DOHH2 (cell line): ENCODE measurements around the gene GTF3C2.

Experiments
- H3F3A ChIP-seq: fragments of 200-600 bp; sonication (generic), shearing (Covaris generic); 2 replicates; pipeline ENCODE4 v1.6.0; 2016; ENCODE audit warnings: antibody characterized with exemption, mild to moderate bottlenecking; ENCODE audit not compliant: control insufficient read depth, insufficient read depth
- H3K27ac ChIP-seq: fragments of 200-600 bp; sonication (generic); 2 replicates; pipeline ENCODE4 v1.5.1; 2014; ENCODE audit warnings: low read depth, mild to moderate bottlenecking, low read length, moderate library complexity
- H3K27me3 ChIP-seq: fragments of 200-600 bp; sonication (generic); 2 replicates; pipeline ENCODE4 v1.6.1; 2014; ENCODE audit warnings: mild to moderate bottlenecking, low read length, mixed read lengths; ENCODE audit not compliant: control insufficient read depth
- H3K36me3 ChIP-seq: fragments of 200-600 bp; sonication (generic); 2 replicates; pipeline ENCODE4 v1.6.1; 2014; ENCODE audit warnings: mild to moderate bottlenecking, low read length, moderate library complexity, mixed read lengths; ENCODE audit not compliant: control insufficient read depth
- H3K4me1 ChIP-seq: fragments of 200-600 bp; sonication (generic); 2 replicates; pipeline ENCODE4 v1.6.1; 2014; ENCODE audit warnings: mild to moderate bottlenecking, low read length, mixed read lengths; ENCODE audit not compliant: control insufficient read depth
- H3K4me2 ChIP-seq: fragments of 200-600 bp; sonication (generic); 2 replicates; pipeline ENCODE4 v1.6.0; 2014; ENCODE audit warnings: mild to moderate bottlenecking, low read length, moderate library complexity
- H3K4me3 ChIP-seq: fragments of 200-600 bp; sonication (generic); 2 replicates; pipeline ENCODE4 v1.5.1; 2014; ENCODE audit warnings: mild to moderate bottlenecking, low read length, mixed read lengths
- H3K79me2 ChIP-seq: fragments of 200-600 bp; sonication (generic); 2 replicates; pipeline ENCODE4 v1.6.1; 2014; ENCODE audit warnings: mild to moderate bottlenecking, low read length, mixed read lengths; ENCODE audit not compliant: control insufficient read depth
- H3K9me2 ChIP-seq: fragments of 200-600 bp; sonication (generic); replicated peaks from 2 replicates; pipeline ENCODE4 v1.6.1; 2014; ENCODE audit warnings: mild to moderate bottlenecking, low read length, mixed read lengths; ENCODE audit not compliant: control insufficient read depth
- H3K9me3 ChIP-seq: fragments of 200-600 bp; sonication (generic); 2 replicates; pipeline ENCODE4 v1.6.1; 2014; ENCODE audit warnings: antibody characterized with exemption, low read length, mixed read lengths; ENCODE audit not compliant: control insufficient read depth, insufficient read depth
- H4K20me1 ChIP-seq: fragments of 200-600 bp; sonication (generic); 2 replicates; pipeline ENCODE4 v1.6.0; 2014; ENCODE audit warnings: low read depth, mild to moderate bottlenecking, antibody characterized with exemption, low read length, moderate library complexity; ENCODE audit not compliant: control insufficient read depth, insufficient read depth
- CTCF ChIP-seq: fragments of 200-600 bp; sonication (generic); IDR thresholded peaks from one replicate; pipeline ENCODE4 v1.5.1; 2014; ENCODE audit warnings: antibody characterized with exemption, mild to moderate bottlenecking, low read depth, low read length; ENCODE audit not compliant: poor library complexity, severe bottlenecking
- EZH2phosphoT487 ChIP-seq: fragments of 200-600 bp; sonication (generic); IDR thresholded peaks from 2 replicates; pipeline ENCODE4 v1.6.1; 2017; ENCODE audit warnings: borderline replicate concordance, mild to moderate bottlenecking, antibody characterized with exemption, low read length, moderate library complexity, mixed read lengths

GTF3C2 gene

GRCh38 chr2:27380626-27381545, 24.3 kb upstream of the GTF3C2 start, which contains the start of gene ZNF513:
Gene ZNF513 (minus strand): TSS chr2:27380734. CDS start chr2:27380526, 208 bp downstream.
- Histone ChIP-seq H3K27me3 (no peaks in the 10 kb centered on the region), H3K4me1 (peaks cover 23% of the 10 kb centered on the region), H3F3A (peaks cover 28% of the 10 kb centered on the region), H3K9me3 (no peaks in the 10 kb centered on the region), H3K27ac (peak within 1 kb of the TSS; percentile 66), H3K4me3 (peak within 1 kb of the TSS; percentile 81), H4K20me1 (no peaks in the 10 kb centered on the region), H3K4me2 (peak within 1 kb of the TSS; percentile 86), H3K36me3 (peaks cover 86% of the 10 kb centered on the region), H3K9me2 (no peaks in the 10 kb centered on the region), H3K79me2 (peaks cover 9% of the 10 kb centered on the region)
- TF ChIP-seq EZH2phosphoT487 = no peak
- no peak for TF ChIP-seq CTCF

GRCh38 chr2:27379836-27380625, 23.5 kb upstream of the GTF3C2 start:
- H4K20me1 ChIP-seq = no peaks in the 10 kb centered on the region
- TF ChIP-seq CTCF (no peak), EZH2phosphoT487 (no peak)
- peak overlapping the region; percentile 51 for H3K27ac ChIP-seq
- H3K4me2 ChIP-seq = peak overlapping the region; percentile 86
- H3K4me3 ChIP-seq = peak overlapping the region; percentile 81
- H3K9me3 ChIP-seq = no peaks in the 10 kb centered on the region
- peaks cover 23% of the 10 kb centered on the region for H3K4me1 ChIP-seq
- peaks cover 28% of the 10 kb centered on the region for H3F3A ChIP-seq
- peaks cover 86% of the 10 kb centered on the region for H3K36me3 ChIP-seq
- H3K27me3 ChIP-seq = no peaks in the 10 kb centered on the region
- no peaks in the 10 kb centered on the region for H3K9me2 ChIP-seq
- H3K79me2 ChIP-seq = peaks cover 9% of the 10 kb centered on the region

- TF ChIP-seq CTCF = no peak
- TF ChIP-seq EZH2phosphoT487 = no peak
- peaks cover 9% of the 10 kb centered on the region for H3K79me2 ChIP-seq
- no peaks in the 10 kb centered on the region for H3K9me3 ChIP-seq
- H3K4me2 ChIP-seq = peak overlapping the region; percentile 86
- peaks cover 23% of the 10 kb centered on the region for H3K4me1 ChIP-seq
- peaks cover 86% of the 10 kb centered on the region for H3K36me3 ChIP-seq
- H3K9me2 ChIP-seq = no peaks in the 10 kb centered on the region
- no peaks in the 10 kb centered on the region for H4K20me1 ChIP-seq
- H3K27ac ChIP-seq = peak overlapping the region; percentile 51
- peaks cover 28% of the 10 kb centered on the region for H3F3A ChIP-seq
- peak overlapping the region; percentile 81 for H3K4me3 ChIP-seq
- no peaks in the 10 kb centered on the region for H3K27me3 ChIP-seq
Observed at GRCh38 chr2:27379383-27379835, 22.8 kb upstream of the GTF3C2 start.
